LNCAP (cell line): ENCODE measurements around the gene WNT2B.

Experiments used
- TF ChIP-seq, protein P1 (sequence below): fragments of 450-650 bp; IDR thresholded peaks from 2 replicates; pipeline ENCODE4 v1.5.1; 2017; ENCODE audit warnings: mild to moderate bottlenecking

The WNT2B gene

DNA sequence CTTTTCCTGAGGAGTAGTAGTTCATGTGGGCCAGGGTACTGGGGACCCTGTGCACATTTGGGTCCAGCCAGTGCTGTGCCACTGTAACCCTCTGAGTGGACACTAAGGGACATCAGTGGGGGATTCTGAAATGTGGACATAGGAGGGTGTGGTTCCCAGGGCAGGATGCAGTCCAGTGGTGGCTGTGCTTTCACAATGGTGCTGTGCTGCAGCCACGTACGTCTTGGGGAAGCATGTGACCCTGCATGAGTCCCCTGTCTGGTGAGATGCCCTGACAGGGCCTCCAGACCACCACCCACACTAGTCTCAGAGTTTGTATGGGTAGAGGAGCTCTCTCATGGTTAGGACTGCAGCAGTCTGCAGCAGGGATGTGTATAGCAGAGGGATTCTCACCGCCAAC, 37.8 kb upstream of the WNT2B start:
- TF ChIP-seq, protein P1, sequence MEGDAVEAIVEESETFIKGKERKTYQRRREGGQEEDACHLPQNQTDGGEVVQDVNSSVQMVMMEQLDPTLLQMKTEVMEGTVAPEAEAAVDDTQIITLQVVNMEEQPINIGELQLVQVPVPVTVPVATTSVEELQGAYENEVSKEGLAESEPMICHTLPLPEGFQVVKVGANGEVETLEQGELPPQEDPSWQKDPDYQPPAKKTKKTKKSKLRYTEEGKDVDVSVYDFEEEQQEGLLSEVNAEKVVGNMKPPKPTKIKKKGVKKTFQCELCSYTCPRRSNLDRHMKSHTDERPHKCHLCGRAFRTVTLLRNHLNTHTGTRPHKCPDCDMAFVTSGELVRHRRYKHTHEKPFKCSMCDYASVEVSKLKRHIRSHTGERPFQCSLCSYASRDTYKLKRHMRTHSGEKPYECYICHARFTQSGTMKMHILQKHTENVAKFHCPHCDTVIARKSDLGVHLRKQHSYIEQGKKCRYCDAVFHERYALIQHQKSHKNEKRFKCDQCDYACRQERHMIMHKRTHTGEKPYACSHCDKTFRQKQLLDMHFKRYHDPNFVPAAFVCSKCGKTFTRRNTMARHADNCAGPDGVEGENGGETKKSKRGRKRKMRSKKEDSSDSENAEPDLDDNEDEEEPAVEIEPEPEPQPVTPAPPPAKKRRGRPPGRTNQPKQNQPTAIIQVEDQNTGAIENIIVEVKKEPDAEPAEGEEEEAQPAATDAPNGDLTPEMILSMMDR = no peak

DNA sequence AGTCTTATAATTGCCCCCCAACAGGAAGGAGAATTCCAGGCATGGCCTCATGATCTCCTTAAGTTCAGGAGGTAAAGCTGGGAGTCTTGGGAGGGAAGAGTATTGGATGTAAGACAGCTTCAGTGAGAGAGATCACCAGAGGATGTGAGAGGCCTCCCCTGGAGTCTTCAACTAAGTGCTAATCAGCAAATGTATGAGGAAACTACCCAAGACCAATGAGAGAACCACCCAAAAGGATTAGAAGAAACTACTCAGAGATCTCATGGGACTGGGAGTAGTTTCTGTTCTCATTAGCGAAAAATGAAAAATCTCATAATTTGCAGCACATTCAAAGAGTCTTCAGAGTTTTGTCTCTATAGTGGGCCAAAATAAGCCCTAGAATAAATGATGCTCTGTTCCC, 36.6 kb upstream of the WNT2B start:
- TF ChIP-seq, protein P1 = no peak

DNA sequence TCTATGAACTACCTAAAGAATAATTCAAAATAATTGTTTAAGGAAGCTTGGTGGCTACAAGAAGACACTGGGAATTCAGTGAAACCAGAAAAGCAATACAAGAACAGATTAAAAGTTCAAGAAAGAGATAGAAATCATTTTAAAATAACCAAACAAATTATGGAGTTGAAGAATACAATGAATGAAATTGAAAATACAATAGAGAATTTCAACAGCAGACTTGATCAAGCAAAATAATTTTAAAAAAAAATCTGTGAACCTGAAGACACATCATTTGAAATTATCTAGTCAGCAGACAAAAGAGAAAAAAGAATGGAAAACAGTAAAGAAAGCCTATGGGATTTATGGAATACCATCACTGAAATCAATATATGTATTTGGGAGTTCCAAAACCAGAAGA, 31.2 kb upstream of the WNT2B start:
- TF ChIP-seq, protein P1 = no peak

DNA sequence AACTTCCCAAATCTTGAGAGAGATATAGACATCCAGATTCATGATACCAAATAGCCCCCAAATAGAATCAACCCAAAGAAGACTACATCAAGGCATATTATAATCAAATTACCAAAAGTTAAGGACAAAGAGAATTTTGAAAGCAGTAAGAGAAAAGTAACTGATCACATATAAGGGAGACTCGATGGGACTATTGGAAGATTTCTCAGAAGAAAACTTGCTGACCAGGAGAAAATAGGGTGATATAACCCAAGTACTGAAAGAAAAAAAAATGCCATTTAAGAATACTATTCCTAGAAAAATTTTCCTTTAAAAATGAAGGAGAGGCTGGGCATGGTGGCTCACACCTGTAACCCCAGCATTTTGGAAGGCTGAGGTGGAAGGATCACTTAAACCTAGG, 30.5 kb upstream of the WNT2B start:
- TF ChIP-seq, protein P1 = no peak

DNA sequence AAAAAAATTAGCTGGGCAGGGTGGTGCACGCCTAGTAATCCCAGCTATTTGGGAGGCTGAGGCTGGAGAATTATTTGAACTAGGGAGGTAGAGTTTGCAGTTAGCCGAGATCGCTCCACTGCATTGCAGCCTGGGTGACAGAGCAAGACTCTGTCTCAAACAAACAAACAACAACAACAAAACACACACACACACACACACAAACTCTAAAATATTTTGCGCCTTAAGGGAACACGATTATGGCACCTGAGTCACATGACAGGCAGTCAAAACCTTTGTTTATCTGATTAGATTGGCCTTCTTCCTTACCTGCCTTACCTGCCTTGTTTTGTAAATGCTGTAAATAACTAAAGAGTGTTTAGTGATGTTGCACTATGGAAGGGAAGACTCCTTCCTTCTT, 20.6 kb upstream of the WNT2B start:
- TF ChIP-seq, protein P1 = no peak

DNA sequence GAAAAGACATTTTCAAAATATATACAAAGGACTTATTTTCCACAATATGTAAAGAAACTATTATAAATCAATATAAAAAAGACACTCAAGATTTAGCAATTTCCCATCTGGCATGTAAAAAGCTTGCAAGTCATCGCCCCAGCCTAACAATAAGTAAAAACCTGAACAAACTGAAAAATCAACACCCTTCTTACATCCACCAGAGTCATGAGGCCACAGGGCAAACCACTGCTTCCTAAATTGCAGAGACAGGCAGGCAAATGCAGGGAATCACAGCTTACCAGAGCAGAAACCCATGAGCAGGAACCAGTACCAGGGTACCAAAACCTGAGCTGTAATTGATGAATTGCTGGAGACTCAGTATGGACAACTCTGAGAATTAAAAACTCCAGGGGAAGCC, 16.7 kb upstream of the WNT2B start:
- TF ChIP-seq, protein P1 = no peak

DNA sequence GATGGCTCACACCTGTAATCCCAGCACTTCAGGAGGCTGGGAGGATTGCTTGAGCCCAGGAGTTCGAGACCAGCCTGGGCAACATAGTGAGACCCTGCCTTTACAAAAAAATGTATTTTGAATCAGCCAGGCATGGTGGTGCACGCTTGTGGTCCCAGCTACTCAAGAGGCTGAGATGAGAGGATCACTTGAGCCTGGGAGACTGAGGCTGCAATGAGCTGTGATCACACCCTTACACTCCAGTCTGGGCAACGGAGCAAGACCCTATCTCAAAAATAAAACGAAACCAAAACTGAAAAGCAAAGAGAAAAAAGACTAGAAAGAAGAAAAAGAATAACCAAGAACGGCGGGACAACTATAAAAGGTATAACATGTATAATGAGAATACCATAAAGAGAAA, 15.4 kb upstream of the WNT2B start:
- TF ChIP-seq, protein P1 = no peak

DNA sequence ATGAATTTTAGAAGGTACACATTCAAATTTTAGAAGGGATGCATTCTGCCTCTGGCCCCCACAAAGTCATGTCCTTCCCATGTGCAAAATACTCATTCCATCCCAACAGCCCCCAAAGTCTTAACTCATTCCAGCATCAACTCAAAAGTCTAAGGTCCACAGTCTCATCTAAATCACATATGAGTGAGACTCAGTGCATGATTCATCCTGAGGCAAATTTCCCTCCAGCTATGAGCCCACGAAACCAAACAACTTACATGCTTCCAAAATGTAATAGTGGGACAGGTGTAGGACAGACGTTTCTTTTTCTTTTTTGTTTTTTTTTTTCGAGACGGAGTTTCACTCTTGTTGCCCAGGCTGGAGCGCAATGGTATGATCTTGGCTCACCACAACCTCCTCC, 12.5 kb upstream of the WNT2B start:
- TF ChIP-seq, protein P1 = no peak
